ENCODE results near the gene CTIF.

DNA sequence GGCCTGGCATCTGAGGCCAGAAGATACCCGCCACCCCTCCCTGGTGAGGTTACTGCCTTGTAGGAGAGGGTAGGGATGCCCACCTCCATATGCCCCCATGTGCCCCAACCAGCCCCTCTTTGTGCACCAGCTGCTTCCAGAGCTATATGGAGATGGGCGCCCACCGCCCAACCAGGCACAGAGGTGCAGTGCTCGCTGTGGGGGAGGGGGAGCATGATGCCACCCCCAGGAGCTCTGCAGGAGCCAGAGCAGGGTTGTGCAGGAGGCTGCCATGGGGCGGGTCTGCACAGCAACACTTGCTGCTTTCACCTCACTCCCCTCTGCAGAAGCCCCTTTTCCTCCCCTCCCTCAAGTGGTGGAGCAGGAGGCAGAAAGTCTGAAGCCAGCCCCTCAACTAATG is 237.3 kb downstream of the CTIF start:
- no peak for TF ChIP-seq CTCF (conservative IDR thresholded peaks at IDR 0.05; ENCODE audit: low read depth, low read length)
- no peak for TF ChIP-seq EZH2 (IDR thresholded peaks at IDR 0.05; ENCODE audit: low read length, unreplicated experiment)
- no peak for TF ChIP-seq EZH2phosphoT487 (IDR thresholded peaks at IDR 0.05; ENCODE audit: borderline replicate concordance, low read length)
